ENCODE results near the gene GFRA4. TPM values are rescaled to one million over a fixed set of nuclear protein-coding genes. Genes with fewer than 3 reads are reported as not detected.

The GFRA4 gene
- total and polyA plus RNA-seq, 2 donors (not counting 3 experiments of a cell fraction or from before 2014, with no cell fraction given): not detected

DNA sequence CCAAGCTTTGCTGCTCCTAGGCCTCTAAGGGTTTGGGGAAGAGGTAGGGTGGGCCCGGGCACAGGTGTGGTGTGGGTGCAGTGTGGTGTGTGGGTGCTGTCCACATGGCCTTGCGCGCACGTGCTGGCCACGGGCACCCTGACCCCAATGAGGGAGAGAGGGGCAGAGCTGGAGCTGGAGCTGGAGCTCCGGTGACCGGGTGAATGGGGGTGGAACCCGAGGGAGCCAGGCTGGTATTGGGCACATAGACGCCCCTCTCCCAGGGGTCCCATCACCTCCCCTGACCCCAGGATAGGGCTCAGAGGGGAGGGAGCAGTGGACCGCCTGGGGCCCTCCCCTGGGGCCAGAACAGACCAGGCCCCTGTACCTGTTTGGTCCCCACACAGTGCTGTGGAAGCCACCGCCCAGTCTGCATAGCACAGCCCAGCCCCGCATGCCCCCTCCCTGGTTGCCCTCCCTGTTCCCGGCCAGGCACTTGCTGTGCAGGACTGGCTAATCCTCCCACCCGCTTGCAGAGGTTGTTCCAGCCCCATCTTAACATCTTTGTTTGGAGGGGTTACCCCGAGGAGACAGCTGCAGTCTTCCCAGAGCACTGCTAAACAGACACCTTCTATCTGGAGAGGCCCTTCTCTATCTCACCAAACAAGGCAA is 17.6 kb upstream of the GFRA4 start:
- no peak for TF ChIP-seq POLR2A (IDR thresholded peaks at IDR 0.05; ENCODE audit: low read depth, low read length)
- TF ChIP-seq GATA2 (IDR thresholded peaks at IDR 0.05; ENCODE audit: insufficient read depth, insufficient read length, low read depth, low read length): no peak
- TF ChIP-seq MYC (IDR thresholded peaks at IDR 0.05; ENCODE audit: low read depth, low read length): no peak
- TF ChIP-seq, protein P1, sequence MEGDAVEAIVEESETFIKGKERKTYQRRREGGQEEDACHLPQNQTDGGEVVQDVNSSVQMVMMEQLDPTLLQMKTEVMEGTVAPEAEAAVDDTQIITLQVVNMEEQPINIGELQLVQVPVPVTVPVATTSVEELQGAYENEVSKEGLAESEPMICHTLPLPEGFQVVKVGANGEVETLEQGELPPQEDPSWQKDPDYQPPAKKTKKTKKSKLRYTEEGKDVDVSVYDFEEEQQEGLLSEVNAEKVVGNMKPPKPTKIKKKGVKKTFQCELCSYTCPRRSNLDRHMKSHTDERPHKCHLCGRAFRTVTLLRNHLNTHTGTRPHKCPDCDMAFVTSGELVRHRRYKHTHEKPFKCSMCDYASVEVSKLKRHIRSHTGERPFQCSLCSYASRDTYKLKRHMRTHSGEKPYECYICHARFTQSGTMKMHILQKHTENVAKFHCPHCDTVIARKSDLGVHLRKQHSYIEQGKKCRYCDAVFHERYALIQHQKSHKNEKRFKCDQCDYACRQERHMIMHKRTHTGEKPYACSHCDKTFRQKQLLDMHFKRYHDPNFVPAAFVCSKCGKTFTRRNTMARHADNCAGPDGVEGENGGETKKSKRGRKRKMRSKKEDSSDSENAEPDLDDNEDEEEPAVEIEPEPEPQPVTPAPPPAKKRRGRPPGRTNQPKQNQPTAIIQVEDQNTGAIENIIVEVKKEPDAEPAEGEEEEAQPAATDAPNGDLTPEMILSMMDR (IDR thresholded peaks at IDR 0.05; ENCODE audit: extremely low read depth in 1 of 2, insufficient read depth in 1 of 2, low read depth in 1 of 2, low read length in 2 of 2): no peak
- TF ChIP-seq, protein P2, sequence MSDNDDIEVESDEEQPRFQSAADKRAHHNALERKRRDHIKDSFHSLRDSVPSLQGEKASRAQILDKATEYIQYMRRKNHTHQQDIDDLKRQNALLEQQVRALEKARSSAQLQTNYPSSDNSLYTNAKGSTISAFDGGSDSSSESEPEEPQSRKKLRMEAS (IDR thresholded peaks at IDR 0.05; ENCODE audit: insufficient read depth, insufficient read length): no peak
- no peak for TF ChIP-seq JUN (IDR thresholded peaks at IDR 0.05; ENCODE audit: borderline replicate concordance, insufficient read depth, insufficient read length, low read depth)
- TF ChIP-seq EZH2 (IDR thresholded peaks at IDR 0.05; ENCODE audit: borderline replicate concordance, low read depth, low read length, severe bottlenecking): no peak
- TF ChIP-seq FOS (IDR thresholded peaks at IDR 0.05; ENCODE audit: borderline replicate concordance, insufficient read depth, low read length): no peak
- no peak for TF ChIP-seq POLR2AphosphoS5 (IDR thresholded peaks at IDR 0.05; ENCODE audit: insufficient read depth, low read depth, low read length)
- H4K20me1 ChIP-seq (replicated peaks; ENCODE audit: control insufficient read depth, extremely low read depth, insufficient read depth, low read length): no peaks in the 10 kb centered on the region
- H3K4me1 ChIP-seq (ENCODE audit: control insufficient read depth, extremely low read depth, insufficient read depth, low read length): no peaks in the 10 kb centered on the region
- FAIRE-seq (no peak), DNase-seq (ENCODE audit: low read depth, low spot score) (no peak)
- H3K27me3 ChIP-seq (ENCODE audit: control insufficient read depth in 2 of 2, insufficient read depth in 2 of 2, low read length in 2 of 2): peaks cover 25 to 32% of the 10 kb centered on the region in 2 experiments
- H3K4me2 ChIP-seq (ENCODE audit: insufficient read depth, low read length): no peak overlapping the region
- no peaks in the 10 kb centered on the region for H3K36me3 ChIP-seq (ENCODE audit: control insufficient read depth in 2 of 2, extremely low read depth in 1 of 2, insufficient read depth in 2 of 2, low read length in 2 of 2)
- dilution Hi-C loops (cut with MboI; ENCODE audit: extremely low pct_ligation_motif_present, low sequenced_read_pairs) (no loop called here), intact Hi-C loops (cut with micrococcal nuclease) (loop anchor here (1.0 kb wide), 1 partner anchor 21 kb away; no protein-coding TSS in a partner anchor)
- no peak overlapping the region for H3K9ac ChIP-seq (replicated peaks; ENCODE audit: extremely low read depth, insufficient read depth, low read length)
- H3K79me2 ChIP-seq (ENCODE audit: control insufficient read depth, insufficient read depth, low read length): no peaks in the 10 kb centered on the region
- H3K9me1 ChIP-seq (replicated peaks; ENCODE audit: control insufficient read depth, extremely low read depth, insufficient read depth, low read length): no peaks in the 10 kb centered on the region
- ChIA-PET CTCF (interaction anchor here (0.7 to 7.1 kb wide), 5 partner anchors 16 to 100 kb away, joined by 3 to 346 read pairs (median 5); partner anchors contain the start of genes SIGLEC1 and SPEF1), POLR2A (no interaction called here)
- BruUV-seq (replicated peaks): no TSS peak
- no peaks in the 10 kb centered on the region for H3K9me3 ChIP-seq (replicated peaks; ENCODE audit: control insufficient read depth, insufficient read depth, low read length)
- no peak overlapping the region for H2AFZ ChIP-seq (ENCODE audit: low read depth, low read length)
- no peak overlapping the region for H3K27ac ChIP-seq (ENCODE audit: insufficient read depth, low read depth, low read length)
- no peak overlapping the region for H3K4me3 ChIP-seq (replicated peaks in 1 of 3; ENCODE audit: insufficient read depth in 1 of 3, low read depth in 1 of 3, low read length in 3 of 3)

Data from endothelial cell of umbilical vein (primary cell).